Karpas-422 (cell line): ENCODE results near the gene ANKRD13D. TPM values are rescaled to one million over a fixed set of nuclear protein-coding genes. Genes with fewer than 3 reads are reported as not detected.

Experiments
- DNase-seq: peaks from one replicate; pipeline ENCODE4 v3.0.0-alpha.2; 2015
- H2AFZ ChIP-seq: fragments of 200-600 bp; sonication (generic); 2 replicates; pipeline ENCODE4 v1.6.1; 2014; ENCODE audit warnings: antibody characterized with exemption, low read length, mixed read lengths
- H3K27ac ChIP-seq: fragments of 200-600 bp; sonication (generic); 2 replicates; pipeline ENCODE4 v1.5.1; 2014; ENCODE audit warnings: mild to moderate bottlenecking, low read length, moderate library complexity
- H3K27me3 ChIP-seq: fragments of 200-600 bp; sonication (generic); 2 replicates; pipeline ENCODE4 v1.6.1; 2014; ENCODE audit warnings: low read length, mixed read lengths
- H3K36me3 ChIP-seq: fragments of 200-600 bp; sonication (generic); 2 replicates; pipeline ENCODE4 v1.6.1; 2014; ENCODE audit warnings: low read length, mixed read lengths; ENCODE audit not compliant: insufficient read depth
- H3K4me1 ChIP-seq: fragments of 200-600 bp; sonication (generic); 2 replicates; pipeline ENCODE4 v1.6.1; 2014; ENCODE audit warnings: mild to moderate bottlenecking, low read length, mixed read lengths
- H3K4me2 ChIP-seq: fragments of 200-600 bp; sonication (generic); 2 replicates; pipeline ENCODE4 v1.6.1; 2014; ENCODE audit warnings: low read length, low read depth, mild to moderate bottlenecking; ENCODE audit not compliant: poor library complexity, severe bottlenecking
- H3K4me3 ChIP-seq: fragments of 200-600 bp; sonication (generic); 2 replicates; pipeline ENCODE4 v1.5.1; 2014; ENCODE audit warnings: mild to moderate bottlenecking, antibody characterized with exemption, low read length, mixed read lengths
- H3K79me2 ChIP-seq: fragments of 200-600 bp; sonication (generic); 2 replicates; pipeline ENCODE4 v1.6.1; 2014; ENCODE audit warnings: mild to moderate bottlenecking, low read length, mixed read lengths
- H3K9ac ChIP-seq: fragments of 200-600 bp; sonication (generic); 2 replicates; pipeline ENCODE4 v1.6.0; 2014; ENCODE audit warnings: low read length
- H3K9me2 ChIP-seq: fragments of 200-600 bp; sonication (generic), shearing (Covaris generic); replicated peaks from 2 replicates; pipeline ENCODE4 v1.6.0; 2014; ENCODE audit warnings: mild to moderate bottlenecking, low read length, moderate library complexity; ENCODE audit not compliant: insufficient read depth
- H3K9me3 ChIP-seq: fragments of 300-700, 200-600 bp; sonication (generic); 2 replicates; pipeline ENCODE4 v1.6.1; 2014; ENCODE audit warnings: low read length, mixed read lengths
- H4K20me1 ChIP-seq: fragments of 200-600 bp; sonication (generic); 2 replicates; pipeline ENCODE4 v1.6.1; 2014; ENCODE audit warnings: mild to moderate bottlenecking, antibody characterized with exemption, low read length, low read depth; ENCODE audit not compliant: insufficient read depth
- total RNA-seq: library from RNA; depleted of rRNA; stranded (reverse); fragments of >200 nt; shearing (Covaris generic); gene quantifications from 2 replicates; pipeline ENCODE4 v1.2.3, GENCODE V29; 2014; ENCODE audit warnings: low replicate concordance

ANKRD13D gene
- total RNA-seq, 1 experiment from 2014 or later = 31.3 TPM

GRCh38 chr11:67289651-67290479 lies 762 bp downstream of the ANKRD13D start:
- Histone ChIP-seq H3K9ac (peak overlapping the region; percentile 99), H3K4me1 (peaks cover 39% of the 10 kb centered on the region), H3K36me3 (peaks cover 41% of the 10 kb centered on the region)

GRCh38 chr11:67290801-67291200 lies 1.7 kb downstream of the ANKRD13D start:
- DNase-seq = no peak
- Histone ChIP-seq H3K4me3 (no peak overlapping the region), H3K9me3 (peaks cover 4% of the 10 kb centered on the region; the same call in 1 of the 2 replicates), H3K4me1 (peaks cover 39% of the 10 kb centered on the region), H2AFZ (no peak overlapping the region), H3K4me2 (no peak overlapping the region), H3K27me3 (no peaks in the 10 kb centered on the region), H3K9ac (no peak overlapping the region), H3K9me2 (no peaks in the 10 kb centered on the region), H3K79me2 (peaks cover 42% of the 10 kb centered on the region), H3K27ac (no peak overlapping the region), H3K36me3 (peaks cover 50% of the 10 kb centered on the region), H4K20me1 (no peaks in the 10 kb centered on the region)

More at GRCh38 chr11:67289651-67290479, 762 bp downstream of the ANKRD13D start:
- Histone ChIP-seq H3K9me3 (peaks cover 4% of the 10 kb centered on the region; the same call in 1 of the 2 replicates), H3K4me2 (peak overlapping the region; percentile 98), H3K79me2 (peaks cover 41% of the 10 kb centered on the region), H4K20me1 (no peaks in the 10 kb centered on the region), H2AFZ (no peak overlapping the region), H3K27me3 (no peaks in the 10 kb centered on the region), H3K27ac (peak overlapping the region; percentile 77), H3K4me3 (peak overlapping the region; percentile 98), H3K9me2 (no peaks in the 10 kb centered on the region)
- no peak for DNase-seq

GRCh38 chr11:67291481-67292381 lies 2.6 kb downstream of the ANKRD13D start:
- Histone ChIP-seq H3K79me2 (peaks cover 42% of the 10 kb centered on the region), H3K9me2 (no peaks in the 10 kb centered on the region), H4K20me1 (no peaks in the 10 kb centered on the region), H3K4me1 (peaks cover 31% of the 10 kb centered on the region), H3K4me2 (no peak overlapping the region), H3K27ac (no peak overlapping the region), H3K9ac (no peak overlapping the region), H3K4me3 (no peak overlapping the region), H3K9me3 (peaks cover 4% of the 10 kb centered on the region; the same call in 1 of the 2 replicates), H3K36me3 (peaks cover 59% of the 10 kb centered on the region), H2AFZ (no peak overlapping the region), H3K27me3 (no peaks in the 10 kb centered on the region)
- DNase-seq = no peak

DNA sequence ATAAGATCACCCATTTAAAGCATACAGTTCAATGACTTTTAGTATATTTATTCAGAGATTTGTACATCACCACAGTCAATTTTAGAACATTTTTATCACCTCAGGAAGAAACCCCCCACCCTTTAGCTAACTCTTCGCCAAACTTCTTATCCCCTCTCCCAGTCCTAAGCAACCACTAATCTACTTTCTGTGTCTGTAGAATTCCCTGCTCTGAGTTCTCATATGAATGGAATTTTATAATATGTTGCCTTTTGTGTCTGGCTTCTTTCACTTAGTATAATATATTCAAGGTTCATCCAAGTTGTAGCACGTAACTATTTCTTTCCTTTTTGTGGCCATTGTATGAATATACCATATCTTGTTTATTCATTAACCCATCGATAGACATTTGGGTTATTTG lies 3.6 kb downstream of the ANKRD13D start:
- Histone ChIP-seq H2AFZ (no peak overlapping the region), H4K20me1 (no peaks in the 10 kb centered on the region), H3K27ac (no peak overlapping the region), H3K36me3 (peaks cover 60% of the 10 kb centered on the region), H3K4me3 (no peak overlapping the region), H3K79me2 (peaks cover 42% of the 10 kb centered on the region), H3K9ac (no peak overlapping the region), H3K4me1 (peaks cover 21% of the 10 kb centered on the region), H3K9me3 (peaks cover 4% of the 10 kb centered on the region; the same call in 1 of the 2 replicates), H3K4me2 (no peak overlapping the region), H3K9me2 (no peaks in the 10 kb centered on the region), H3K27me3 (no peaks in the 10 kb centered on the region)
- no peak for DNase-seq

DNA sequence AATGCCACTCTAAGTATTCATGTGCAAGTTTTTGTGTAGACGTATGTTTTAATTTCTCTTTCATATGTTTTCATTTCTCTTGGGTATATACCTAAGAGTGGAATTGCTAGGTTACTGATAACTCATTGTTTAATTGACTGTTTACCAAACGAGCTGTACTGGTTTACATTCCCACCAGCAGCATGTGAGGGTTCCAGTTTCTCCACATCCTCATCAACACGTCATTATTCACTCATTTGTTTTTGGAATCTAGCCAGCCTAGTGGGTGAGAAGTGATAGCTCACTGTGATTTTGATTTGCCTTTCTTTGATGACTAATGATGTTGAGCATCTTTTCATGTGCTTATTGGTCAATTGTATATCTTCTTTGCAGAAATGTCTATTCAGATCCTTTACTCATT lies 4.0 kb downstream of the ANKRD13D start:
- no peak overlapping the region for H3K4me3 ChIP-seq
- H3K27me3 ChIP-seq = no peaks in the 10 kb centered on the region
- no peaks in the 10 kb centered on the region for H3K9me2 ChIP-seq
- H3K79me2 ChIP-seq = peaks cover 42% of the 10 kb centered on the region
- no peak overlapping the region for H3K27ac ChIP-seq
- no peak for DNase-seq
- peaks cover 17% of the 10 kb centered on the region for H3K4me1 ChIP-seq
- H3K9me3 ChIP-seq = peaks cover 4% of the 10 kb centered on the region; the same call in 1 of the 2 replicates
- H2AFZ ChIP-seq = no peak overlapping the region
- no peak overlapping the region for H3K9ac ChIP-seq
- H3K4me2 ChIP-seq = no peak overlapping the region
- H4K20me1 ChIP-seq = no peaks in the 10 kb centered on the region
- H3K36me3 ChIP-seq = peaks cover 60% of the 10 kb centered on the region

- no peaks in the 10 kb centered on the region for H3K27me3 ChIP-seq
- H3K4me1 ChIP-seq = no peaks in the 10 kb centered on the region
- H3K79me2 ChIP-seq = peaks cover 28% of the 10 kb centered on the region
- DNase-seq = peak; percentile 59
- no peak overlapping the region for H3K4me2 ChIP-seq
- H3K36me3 ChIP-seq = peaks cover 68% of the 10 kb centered on the region
- no peak overlapping the region for H2AFZ ChIP-seq
- H3K9me3 ChIP-seq = peaks cover 4% of the 10 kb centered on the region; the same call in 1 of the 2 replicates
- H3K9ac ChIP-seq = no peak overlapping the region
- H3K9me2 ChIP-seq = no peaks in the 10 kb centered on the region
- H3K4me3 ChIP-seq = no peak overlapping the region
- H4K20me1 ChIP-seq = no peaks in the 10 kb centered on the region
- no peak overlapping the region for H3K27ac ChIP-seq
These were observed 6.7 kb downstream of the ANKRD13D start for GRCh38 chr11:67295846-67296245.

GRCh38 chr11:67298786-67299185 lies 9.7 kb downstream of the ANKRD13D start:
- H3K9me3 ChIP-seq = peaks cover 4% of the 10 kb centered on the region; the same call in 1 of the 2 replicates
- no peaks in the 10 kb centered on the region for H3K4me1 ChIP-seq
- H3K9ac ChIP-seq = no peak overlapping the region
- H3K9me2 ChIP-seq = no peaks in the 10 kb centered on the region
- H2AFZ ChIP-seq = no peak overlapping the region
- H3K27ac ChIP-seq = no peak overlapping the region
- peaks cover 46% of the 10 kb centered on the region for H3K36me3 ChIP-seq
- H3K79me2 ChIP-seq = peaks cover 11% of the 10 kb centered on the region; the same call in 1 of the 2 replicates
- H3K4me3 ChIP-seq = no peak overlapping the region
- H3K27me3 ChIP-seq = no peaks in the 10 kb centered on the region
- no peaks in the 10 kb centered on the region for H4K20me1 ChIP-seq
- no peak overlapping the region for H3K4me2 ChIP-seq
- no peak for DNase-seq
